ENCODE results near the gene WDR45B. TPM values are rescaled to one million over a fixed set of nuclear protein-coding genes. Genes with fewer than 3 reads are reported as not detected.

WDR45B gene
- total RNA-seq, 2 donors from 2014 or later = 97.8 to 146 TPM

- Histone ChIP-seq H3K9me3 (no peaks in the 10 kb centered on the region), H3K4me3 (no peak overlapping the region), H3K36me3 (no peaks in the 10 kb centered on the region), H3K27ac (no peak overlapping the region), H3K27me3 (replicated peaks; ENCODE audit: insufficient read depth) (no peaks in the 10 kb centered on the region), H3K4me1 (replicated peaks) (no peaks in the 10 kb centered on the region)
- TF ChIP-seq POLR2AphosphoS5 (IDR thresholded peaks at IDR 0.05) = no peak
- no peak for DNase-seq (ENCODE audit: low spot score)
- intact Hi-C loops (cut with DNase I) = no loop called here
- WGBS = 91% methylated on average over 15 of the region's 15 CpGs
Measured at GRCh38 chr17:82567286-82567685, 81.0 kb downstream of the WDR45B start.

- TF ChIP-seq CTCF (IDR thresholded peaks at IDR 0.05) (no peak), POLR2A (IDR thresholded peaks at IDR 0.05) (no peak), POLR2AphosphoS5 (IDR thresholded peaks at IDR 0.05) (no peak)
- Histone ChIP-seq H3K27ac (no peak overlapping the region), H3K36me3 (no peaks in the 10 kb centered on the region), H3K4me3 (no peak overlapping the region), H3K9me3 (no peaks in the 10 kb centered on the region), H3K27me3 (replicated peaks; ENCODE audit: insufficient read depth) (no peaks in the 10 kb centered on the region), H3K4me1 (replicated peaks) (no peaks in the 10 kb centered on the region)
- intact Hi-C loops (cut with DNase I) = no loop called here
- 71% methylated on average over 18 of the region's 18 CpGs for WGBS
- no peak for DNase-seq (ENCODE audit: low spot score)
Measured at GRCh38 chr17:82566129-82566960, 81.9 kb downstream of the WDR45B start.

GRCh38 chr17:82565551-82565950 is 82.7 kb downstream of the WDR45B start:
- Histone ChIP-seq H3K4me3 (no peak overlapping the region), H3K27ac (no peak overlapping the region), H3K4me1 (replicated peaks) (no peaks in the 10 kb centered on the region), H3K36me3 (no peaks in the 10 kb centered on the region), H3K27me3 (replicated peaks; ENCODE audit: insufficient read depth) (no peaks in the 10 kb centered on the region), H3K9me3 (no peaks in the 10 kb centered on the region)
- no peak for TF ChIP-seq POLR2AphosphoS5 (IDR thresholded peaks at IDR 0.05)
- TF ChIP-seq POLR2A (IDR thresholded peaks at IDR 0.05) = no peak
- TF ChIP-seq CTCF (IDR thresholded peaks at IDR 0.05) = no peak
- intact Hi-C loops (cut with DNase I) = no loop called here
- 59% methylated on average over 1 of the region's 1 CpG for WGBS
- no peak for DNase-seq (ENCODE audit: low spot score)

Small RNAs within 50 kb of the gene (microRNA-seq; reads per million reads assigned to microRNA genes)
- 3.9 reads per million, percentile 40 among the genes with 10 or more reads in this experiment for gene MIR4525

Small RNAs within 50 kb of the gene (small RNA-seq; reads per million reads assigned to genes)
- 0 to 0.30 reads per million in 2 donors for gene MIR4525

Other genes with a start within 250 kb of the WDR45B start
- 100 to 1,000 TPM in 1 of 2 donors, 10 to 100 TPM in 1; 76.1 to 145 TPM for gene HEXD, start 230.1 kb downstream of the WDR45B start, total RNA-seq
- 10 to 100 TPM; 41.0 to 65.8 TPM for gene OGFOD3, start 229.9 kb downstream of the WDR45B start, total RNA-seq
- 10 to 100 TPM; 74.3 to 81.8 TPM for gene CYBC1, start 197.7 kb downstream of the WDR45B start, total RNA-seq
- gene NARF, start 189.7 kb downstream of the WDR45B start, total RNA-seq = 10 to 100 TPM; 38.4 to 68.1 TPM
- gene FOXK2, start 128.7 kb downstream of the WDR45B start, total RNA-seq = 10 to 100 TPM; 47.9 to 85.5 TPM
- gene RAB40B, start 50.3 kb upstream of the WDR45B start, total RNA-seq = 10 to 100 TPM; 23.8 to 34.9 TPM
- gene FN3KRP, start 68.3 kb upstream of the WDR45B start, total RNA-seq = 10 to 100 TPM; 26.1 to 28.3 TPM
- 10 to 100 TPM; 16.9 to 32.2 TPM for gene FN3K, start 87.2 kb upstream of the WDR45B start, total RNA-seq
- gene TBCD, start 103.6 kb upstream of the WDR45B start, total RNA-seq = 100 to 1,000 TPM in 1 of 2 donors, 10 to 100 TPM in 1; 64.0 to 123 TPM
- gene ZNF750, start 191.6 kb upstream of the WDR45B start, total RNA-seq = 10 to 100 TPM in 1 of 2 donors, 1 to 10 TPM in 1; 7.0 to 10.3 TPM

Measured in prostate gland (tissue), 2 donors.